ENCODE data around the gene GNAZ. TPM values are rescaled to one million over a fixed set of nuclear protein-coding genes. Genes with fewer than 3 reads are reported as not detected.
"Not testable (repeated sequence)": the region's sequence is repeated elsewhere in the genome, so short reads cannot be mapped to it uniquely, and the experiment has no call there.

Gene GNAZ
- polyA plus RNA-seq, 1 donor from 2014 or later = 52.0 TPM

DNA sequence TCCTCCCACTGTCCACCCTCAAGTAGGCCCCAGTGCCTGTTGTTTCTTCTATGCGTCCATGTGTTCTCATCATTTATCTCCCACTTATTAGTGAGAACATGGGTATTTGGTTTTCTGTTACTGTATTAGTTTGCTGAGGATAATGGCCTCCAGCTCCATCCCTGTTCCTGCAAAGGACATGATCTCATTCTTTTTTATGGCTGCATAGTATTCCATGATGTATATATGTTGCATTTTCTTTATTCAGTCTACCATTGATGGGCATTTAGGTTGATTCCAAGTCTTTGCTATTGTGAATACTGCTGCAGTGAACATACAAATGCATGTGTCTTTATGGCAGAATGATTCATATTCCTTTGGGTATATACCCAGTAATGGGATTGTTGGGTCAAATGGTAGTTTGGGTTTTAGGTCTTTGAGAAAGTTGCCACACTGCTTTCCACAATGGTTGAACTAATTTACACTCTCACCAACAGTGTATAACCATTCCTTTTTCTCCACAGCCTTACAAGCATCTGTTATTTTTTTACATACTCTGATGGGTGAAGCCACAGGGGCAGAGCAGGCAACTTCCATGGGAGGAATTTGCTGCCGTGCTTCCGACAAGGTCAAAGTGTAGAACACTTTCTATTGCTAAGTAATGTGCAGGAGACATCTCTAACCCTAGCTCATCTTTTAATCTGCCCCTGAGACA lies 48.5 kb upstream of the GNAZ start:
- H3K27ac ChIP-seq (ENCODE audit: low read length); H2AFZ ChIP-seq (ENCODE audit: low read depth, low read length); H3K9ac ChIP-seq (ENCODE audit: low read length); H3K4me3 ChIP-seq (ENCODE audit: low read length); H3K79me2 ChIP-seq (replicated peaks; ENCODE audit: insufficient read depth, low read length); H3K27me3 ChIP-seq (ENCODE audit: insufficient read depth, low read depth, low read length); H3K4me2 ChIP-seq (ENCODE audit: low read length); H3F3A ChIP-seq (ENCODE audit: insufficient read depth, low read length, poor library complexity, severe bottlenecking); H3K9me3 ChIP-seq (ENCODE audit: low read length); H4K20me1 ChIP-seq (ENCODE audit: insufficient read depth); H3K9me2 ChIP-seq (ENCODE audit: insufficient read depth, low read length); H3K36me3 ChIP-seq (ENCODE audit: insufficient read depth, low read length): not testable (repeated sequence)

GRCh38 chr22:23023294-23023693 lies 47.0 kb upstream of the GNAZ start:
- TF ChIP-seq RAD21 (conservative IDR thresholded peaks at IDR 0.05) = no peak
- TF ChIP-seq POLR2AphosphoS5 (IDR thresholded peaks at IDR 0.05) = no peak
- TF ChIP-seq SMC3 (conservative IDR thresholded peaks at IDR 0.05; ENCODE audit: poor library complexity) = no peak
- no peak for TF ChIP-seq EP300 (conservative IDR thresholded peaks at IDR 0.05; ENCODE audit: poor library complexity, severe bottlenecking)
- no peak for TF ChIP-seq MXI1 (conservative IDR thresholded peaks at IDR 0.05; ENCODE audit: poor library complexity, severe bottlenecking)
- no peak for TF ChIP-seq TAF1 (IDR thresholded peaks at IDR 0.05; ENCODE audit: low read depth)
- no peak for TF ChIP-seq EZH2 (IDR thresholded peaks at IDR 0.05; ENCODE audit: borderline replicate concordance, insufficient read depth, low read length, poor library complexity, severe bottlenecking)
- TF ChIP-seq, protein P1, sequence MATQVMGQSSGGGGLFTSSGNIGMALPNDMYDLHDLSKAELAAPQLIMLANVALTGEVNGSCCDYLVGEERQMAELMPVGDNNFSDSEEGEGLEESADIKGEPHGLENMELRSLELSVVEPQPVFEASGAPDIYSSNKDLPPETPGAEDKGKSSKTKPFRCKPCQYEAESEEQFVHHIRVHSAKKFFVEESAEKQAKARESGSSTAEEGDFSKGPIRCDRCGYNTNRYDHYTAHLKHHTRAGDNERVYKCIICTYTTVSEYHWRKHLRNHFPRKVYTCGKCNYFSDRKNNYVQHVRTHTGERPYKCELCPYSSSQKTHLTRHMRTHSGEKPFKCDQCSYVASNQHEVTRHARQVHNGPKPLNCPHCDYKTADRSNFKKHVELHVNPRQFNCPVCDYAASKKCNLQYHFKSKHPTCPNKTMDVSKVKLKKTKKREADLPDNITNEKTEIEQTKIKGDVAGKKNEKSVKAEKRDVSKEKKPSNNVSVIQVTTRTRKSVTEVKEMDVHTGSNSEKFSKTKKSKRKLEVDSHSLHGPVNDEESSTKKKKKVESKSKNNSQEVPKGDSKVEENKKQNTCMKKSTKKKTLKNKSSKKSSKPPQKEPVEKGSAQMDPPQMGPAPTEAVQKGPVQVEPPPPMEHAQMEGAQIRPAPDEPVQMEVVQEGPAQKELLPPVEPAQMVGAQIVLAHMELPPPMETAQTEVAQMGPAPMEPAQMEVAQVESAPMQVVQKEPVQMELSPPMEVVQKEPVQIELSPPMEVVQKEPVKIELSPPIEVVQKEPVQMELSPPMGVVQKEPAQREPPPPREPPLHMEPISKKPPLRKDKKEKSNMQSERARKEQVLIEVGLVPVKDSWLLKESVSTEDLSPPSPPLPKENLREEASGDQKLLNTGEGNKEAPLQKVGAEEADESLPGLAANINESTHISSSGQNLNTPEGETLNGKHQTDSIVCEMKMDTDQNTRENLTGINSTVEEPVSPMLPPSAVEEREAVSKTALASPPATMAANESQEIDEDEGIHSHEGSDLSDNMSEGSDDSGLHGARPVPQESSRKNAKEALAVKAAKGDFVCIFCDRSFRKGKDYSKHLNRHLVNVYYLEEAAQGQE (IDR thresholded peaks at IDR 0.05; ENCODE audit: borderline replicate concordance) = no peak
- TF ChIP-seq CTCF (IDR thresholded peaks at IDR 0.05; ENCODE audit: poor library complexity, severe bottlenecking) = no peak
- Histone ChIP-seq H4K20me1 (ENCODE audit: insufficient read depth) (no peaks in the 10 kb centered on the region), H3K27me3 (ENCODE audit: insufficient read depth, low read depth, low read length) (no peaks in the 10 kb centered on the region), H3K4me2 (ENCODE audit: low read length) (no peak overlapping the region), H3K9ac (ENCODE audit: low read length) (no peak overlapping the region), H3K9me2 (ENCODE audit: insufficient read depth, low read length) (no peaks in the 10 kb centered on the region), H3K9me3 (ENCODE audit: low read length) (no peaks in the 10 kb centered on the region), H3K27ac (ENCODE audit: low read length) (no peak overlapping the region), H3K79me2 (replicated peaks; ENCODE audit: insufficient read depth, low read length) (no peaks in the 10 kb centered on the region), H3F3A (ENCODE audit: insufficient read depth, low read length, poor library complexity, severe bottlenecking) (no peaks in the 10 kb centered on the region), H3K36me3 (ENCODE audit: insufficient read depth, low read length) (no peaks in the 10 kb centered on the region), H2AFZ (ENCODE audit: low read depth, low read length) (no peak overlapping the region), H3K4me3 (ENCODE audit: low read length) (no peak overlapping the region)
